HUDEP-2 (cell line): ENCODE measurements around the gene GPR137C.
A peak's percentile ranks its signal among the peaks of the same experiment; 100 is the strongest.

Experiments used
- DNase-seq, 76 experiments: peaks; one replicate each; lab custom pipeline; 2025; ENCODE audit not compliant: unreplicated experiment in 76 of 76; lab: John Stamatoyannopoulos, UW

The GPR137C gene

DNA sequence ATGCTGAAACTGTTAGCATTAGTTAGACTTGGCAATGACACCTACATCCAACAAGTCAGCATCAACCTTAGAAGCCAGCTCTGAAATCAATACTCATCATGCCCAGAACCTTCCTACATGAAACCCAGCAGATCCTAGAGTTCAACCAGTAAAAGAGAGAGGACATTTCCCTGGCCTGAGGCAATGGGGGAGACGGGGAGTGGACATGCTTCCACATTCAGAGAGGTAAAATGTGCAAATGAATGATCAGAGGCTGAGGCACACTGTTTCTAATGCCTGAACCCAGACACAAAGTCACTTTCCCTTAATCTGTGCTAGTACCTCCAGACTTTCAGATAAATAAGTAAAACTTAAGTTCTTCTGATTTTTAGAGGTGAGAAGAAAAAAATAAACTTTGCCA lies 108.2 kb downstream of the GPR137C start:
- DNase-seq = no peak

DNA sequence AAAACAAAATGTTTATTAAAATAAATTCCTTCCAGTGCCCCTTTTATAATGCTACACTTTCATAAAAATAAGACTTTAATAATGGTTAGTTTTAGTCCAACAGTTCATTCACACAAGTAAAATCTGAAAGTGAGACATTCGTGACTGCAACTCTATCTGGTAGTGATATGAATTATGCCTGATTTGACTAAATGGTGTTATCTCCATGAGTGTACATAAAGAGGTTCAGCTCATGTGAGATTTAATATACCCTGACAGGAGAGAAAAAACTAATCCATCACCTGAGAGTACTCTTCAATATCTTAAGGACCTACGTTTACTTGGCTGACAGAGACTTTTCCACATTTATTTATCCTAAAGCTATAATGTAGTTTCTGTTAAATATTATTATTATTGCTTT lies 108.7 kb downstream of the GPR137C start:
- DNase-seq = no peak

DNA sequence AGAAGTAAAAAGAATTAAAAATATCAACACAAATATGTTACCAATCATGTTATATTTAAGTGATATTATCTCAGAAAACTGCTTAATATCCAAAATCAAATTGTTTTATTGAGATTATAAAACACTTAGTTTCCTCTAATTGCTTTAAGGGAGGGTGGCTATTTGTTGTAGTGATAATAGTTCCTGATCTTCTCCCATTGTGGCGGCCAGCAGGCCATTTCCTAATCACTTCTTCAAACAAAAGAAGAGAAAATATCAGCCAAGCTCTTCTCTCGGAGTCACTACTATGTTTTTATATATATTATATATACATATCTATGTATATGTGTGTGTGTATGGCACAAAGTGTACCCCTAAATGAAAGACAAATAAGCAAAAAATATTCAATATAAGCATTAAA lies 111.2 kb downstream of the GPR137C start:
- DNase-seq = no peak

DNA sequence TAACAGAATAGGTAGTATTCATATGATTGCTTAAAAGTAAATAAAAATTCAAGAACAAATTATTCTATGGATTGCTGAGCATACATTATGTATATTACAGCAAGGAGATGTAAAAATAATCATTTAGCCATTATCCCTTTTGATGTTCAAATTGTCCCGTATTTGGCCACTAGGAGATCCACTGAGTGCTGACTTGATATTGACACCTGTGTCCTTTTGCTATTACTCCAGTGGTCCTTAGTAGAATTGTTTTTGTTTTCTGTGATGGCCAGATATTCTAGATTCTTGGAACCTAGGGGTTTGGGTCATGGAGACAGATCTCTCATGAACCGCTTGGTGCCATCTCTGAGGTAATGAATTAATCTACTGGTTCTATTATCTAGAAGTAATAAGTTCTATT lies 126.0 kb downstream of the GPR137C start:
- DNase-seq = peak in 4 of 76 experiments; percentile 8 to 30 (median 12)

DNA sequence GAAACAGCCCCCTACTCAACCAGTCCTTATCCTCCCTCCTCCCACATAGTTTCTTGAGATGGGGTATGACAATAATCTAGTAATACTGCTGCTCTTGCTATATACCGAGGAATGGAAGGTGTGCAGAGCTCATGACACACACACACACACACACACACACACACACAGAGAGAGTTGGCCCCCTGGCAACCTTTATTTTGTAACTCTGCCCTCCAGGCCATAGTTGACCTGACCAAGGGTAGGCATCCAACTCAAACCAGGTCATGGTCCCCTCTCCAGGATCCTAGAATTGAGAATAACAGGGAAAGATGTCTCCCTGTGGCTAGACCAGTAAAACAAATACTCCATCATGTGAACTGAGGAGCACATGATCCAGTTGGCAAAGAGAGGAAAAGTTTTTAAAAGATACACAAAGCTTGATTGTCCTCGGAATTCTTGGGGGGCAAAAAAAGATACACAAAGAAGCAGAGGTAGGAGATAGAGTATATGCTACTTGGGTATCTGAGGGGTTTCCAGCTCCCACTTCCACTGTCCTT lies 131.4 kb downstream of the GPR137C start:
- DNase-seq = no peak

DNA sequence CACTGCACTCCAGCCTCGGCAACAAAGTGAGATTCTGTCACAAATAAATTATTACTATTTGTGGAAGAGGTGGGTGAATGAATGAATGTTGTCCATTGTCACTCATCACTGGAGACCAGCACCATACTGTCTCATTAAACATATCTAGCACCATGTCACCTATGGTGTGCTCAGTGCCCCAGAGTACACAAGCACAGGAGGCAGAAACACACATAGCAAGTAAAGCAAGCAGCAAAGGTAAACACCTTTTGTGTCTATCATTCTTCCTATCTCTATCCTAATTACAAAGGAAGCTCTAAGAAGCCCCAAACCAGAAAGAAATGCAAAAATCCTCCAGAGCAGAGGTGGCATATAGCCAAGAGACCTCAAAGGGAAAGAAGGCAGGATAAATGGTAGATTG lies 133.5 kb downstream of the GPR137C start:
- DNase-seq = no peak
